Activated T-helper 9 cell treated with anti-CD3 and anti-CD28 coated beads, Interleukin-2, amount 50 U/mL, for 16 hours (primary cell): ENCODE measurements around the gene DGKB.

Experiments used
- DNase-seq: peaks from one replicate; pipeline ENCODE4 v3.0.0-alpha.2; 2020; ENCODE audit warnings: low read depth

The DGKB gene

DNA sequence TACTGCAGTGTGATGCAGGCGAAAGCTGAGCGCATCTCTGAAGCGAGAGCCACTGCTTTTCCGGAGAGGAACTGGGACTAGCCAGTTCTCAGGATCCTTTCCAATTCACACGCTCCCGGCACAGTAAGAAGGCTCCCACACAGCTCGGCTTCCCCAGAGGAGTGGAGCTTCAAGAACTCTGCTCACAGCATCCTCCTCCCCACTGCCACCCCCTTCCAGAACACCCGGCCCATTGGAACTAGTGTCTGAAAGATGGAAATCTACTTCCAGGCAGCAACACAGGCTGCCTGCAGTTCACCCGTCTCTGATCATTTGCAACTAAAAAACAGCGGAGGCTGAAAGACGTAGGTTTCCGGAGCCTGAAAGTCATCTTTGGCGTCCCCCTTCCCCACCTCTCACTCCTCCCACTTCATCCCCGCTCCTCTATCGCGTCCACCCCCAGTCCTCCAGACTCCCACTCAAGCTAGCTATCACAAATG, at the start of gene DGKB:
Gene DGKB (minus strand): TSS at position 163 of the 479 bp plus-strand sequence.
- no peak for DNase-seq

DNA sequence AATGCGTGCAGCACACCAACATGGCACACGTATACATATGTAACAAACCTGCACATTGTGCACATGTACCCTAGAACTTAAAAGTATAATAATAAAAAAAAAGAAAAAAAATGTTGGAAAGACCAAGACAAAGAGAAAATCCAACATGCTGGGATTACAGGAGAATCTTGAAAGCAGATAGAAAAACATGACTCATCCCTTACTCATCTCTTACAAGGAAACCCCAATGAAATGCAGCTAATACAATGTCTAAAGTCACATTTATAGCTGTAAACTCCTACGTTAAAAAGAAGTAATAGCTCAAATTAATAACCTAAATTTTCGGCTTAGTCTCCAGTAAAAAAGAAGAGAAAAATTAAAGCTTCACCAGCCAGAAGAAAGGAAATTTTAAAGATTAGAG, 47.5 kb upstream of the DGKB start:
- DNase-seq: no peak

DNA sequence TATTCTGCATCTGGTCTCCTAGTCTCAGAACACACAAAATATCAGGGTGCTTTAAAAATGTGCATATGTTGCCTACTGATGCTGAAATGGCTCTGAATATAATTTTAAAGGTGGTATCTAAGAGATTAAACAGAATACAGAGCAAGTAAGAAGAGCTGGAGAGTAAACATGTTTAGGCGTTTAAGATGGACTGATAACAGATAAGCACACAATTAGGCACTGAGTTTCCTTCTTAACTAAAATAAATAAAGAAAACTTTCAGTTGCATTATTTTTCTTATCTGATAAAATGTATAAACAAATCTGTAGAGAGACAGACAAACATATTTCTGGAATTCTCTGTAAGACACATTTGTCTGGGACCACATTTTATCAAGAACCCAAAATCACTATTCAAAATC, 35.6 kb upstream of the DGKB start:
- DNase-seq: no peak

DNA sequence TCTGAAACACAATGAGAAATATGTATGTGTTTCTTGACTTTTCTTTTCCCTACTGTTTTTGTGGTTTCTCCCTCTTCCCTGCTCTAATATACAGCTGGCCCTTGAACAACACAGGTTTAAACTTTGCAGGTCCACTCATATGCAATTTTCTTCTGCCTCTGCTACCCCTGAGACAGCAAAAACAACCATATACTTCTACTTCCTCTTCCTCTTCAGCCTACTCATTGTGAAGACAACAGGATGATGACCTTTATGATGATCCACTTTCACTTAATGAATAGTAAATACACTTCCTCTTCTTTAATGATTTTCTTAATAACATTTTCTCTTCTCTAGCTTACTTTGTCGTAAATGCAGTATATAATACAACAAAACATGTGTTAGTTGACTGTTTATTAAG, 35.0 kb upstream of the DGKB start:
- no peak for DNase-seq

DNA sequence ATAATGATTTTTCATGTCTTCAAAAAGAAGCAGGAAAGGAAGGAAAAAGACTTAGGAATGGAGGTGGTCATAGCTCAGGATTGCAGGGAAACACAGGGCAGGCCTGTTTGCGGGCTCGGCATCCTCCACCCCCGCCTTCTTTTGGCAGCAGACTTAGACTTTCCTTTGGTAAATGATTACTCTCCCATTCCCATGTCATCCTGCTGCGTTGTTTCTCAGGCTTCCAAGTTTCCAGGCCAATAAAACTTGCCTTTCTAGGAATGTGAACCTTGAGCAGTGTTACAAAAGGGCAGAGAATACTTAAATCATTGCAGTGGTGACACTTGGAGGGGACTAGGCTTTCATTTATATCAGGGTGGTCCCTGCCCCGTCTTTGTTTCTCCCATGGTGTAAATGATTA, 34.0 kb upstream of the DGKB start:
- DNase-seq: no peak

DNA sequence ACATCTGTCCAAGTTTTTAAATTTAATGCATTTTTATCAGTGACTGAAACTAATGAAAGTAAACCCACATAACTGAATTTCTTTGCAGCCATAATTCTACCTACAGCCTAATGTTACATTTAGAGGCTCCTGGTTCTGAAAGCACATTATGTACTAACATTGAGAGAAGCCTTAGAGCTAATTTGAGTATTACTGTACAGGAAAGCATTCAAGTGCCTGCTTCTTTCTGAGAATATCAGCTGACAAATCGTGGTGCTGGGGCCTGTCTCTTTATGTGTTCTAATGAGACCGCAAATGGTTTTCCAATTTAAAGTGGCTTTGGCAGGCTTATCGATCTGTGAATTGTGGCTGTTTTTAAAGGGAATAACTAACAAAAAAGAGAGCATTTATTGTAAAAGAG, 32.3 kb upstream of the DGKB start:
- DNase-seq: no peak

DNA sequence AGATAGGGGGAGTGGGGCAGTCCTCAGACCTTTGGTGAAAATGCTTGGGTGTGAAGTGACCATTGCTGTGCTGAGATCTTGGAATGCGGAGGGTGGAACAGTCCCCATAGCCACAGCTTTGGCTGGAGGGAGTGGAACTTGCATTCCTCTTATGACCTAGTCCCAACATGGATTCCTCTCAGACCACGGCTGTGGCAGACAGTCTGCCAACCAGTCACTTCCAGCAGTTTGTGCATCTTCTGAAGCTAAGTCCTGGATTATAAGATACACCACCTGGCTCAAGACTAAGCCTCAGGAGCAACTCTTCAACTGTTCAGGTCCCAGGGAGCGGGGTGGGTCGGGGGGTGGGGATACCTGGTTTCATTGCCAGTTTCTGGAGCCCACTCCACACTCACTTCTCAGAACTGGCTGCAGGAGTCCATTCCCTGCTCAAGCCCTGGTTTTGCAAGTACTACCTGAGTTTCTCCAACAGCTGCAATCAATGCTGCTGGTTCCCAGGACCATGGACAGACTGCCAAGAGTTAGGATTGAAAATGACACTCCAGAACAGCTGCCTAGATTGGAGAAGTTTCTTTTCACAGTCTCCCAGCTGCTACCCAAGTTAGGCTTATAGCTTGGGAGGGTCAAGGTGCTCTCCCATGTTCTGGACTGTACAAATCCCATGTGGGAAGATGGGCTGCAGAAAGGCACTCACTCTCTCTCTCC, 29.1 kb upstream of the DGKB start:
- DNase-seq: no peak

DNA sequence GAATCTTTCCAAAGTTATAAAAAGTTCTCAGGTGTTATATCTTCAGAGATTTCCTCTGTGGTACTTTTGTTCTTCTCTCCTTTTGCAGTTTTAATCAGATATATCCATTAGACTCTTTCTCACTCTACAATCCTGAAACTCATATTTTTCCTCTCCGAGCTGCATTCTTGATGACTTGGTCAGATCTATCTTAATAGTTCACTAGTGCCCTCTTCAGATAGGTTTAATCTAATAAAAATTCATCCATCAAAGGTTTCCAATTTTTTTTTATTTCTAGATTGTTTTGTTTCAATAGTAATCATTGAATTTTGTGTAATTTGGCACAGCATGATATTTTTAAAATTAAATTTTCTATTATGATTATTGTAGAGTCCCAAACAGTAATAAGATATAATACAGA, 21.8 kb upstream of the DGKB start:
- DNase-seq: no peak

DNA sequence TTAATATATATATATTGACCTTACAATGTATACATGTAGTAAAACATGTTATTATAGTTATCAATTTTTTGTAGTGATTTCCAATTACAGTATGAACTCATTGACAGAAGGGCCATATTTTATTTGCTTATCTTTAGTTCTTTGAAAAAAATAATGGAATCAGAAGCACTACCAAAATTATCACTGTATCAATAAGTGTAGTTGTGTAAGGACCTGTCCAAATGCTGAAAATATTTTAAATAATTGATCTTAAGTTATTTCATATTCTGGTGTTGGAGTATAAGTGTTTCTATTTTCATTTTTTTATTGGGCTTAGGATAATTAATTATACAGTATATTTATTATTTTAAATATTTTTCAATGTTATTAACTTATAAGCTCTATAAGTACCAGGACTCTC, 8.5 kb upstream of the DGKB start:
- DNase-seq: no peak

DNA sequence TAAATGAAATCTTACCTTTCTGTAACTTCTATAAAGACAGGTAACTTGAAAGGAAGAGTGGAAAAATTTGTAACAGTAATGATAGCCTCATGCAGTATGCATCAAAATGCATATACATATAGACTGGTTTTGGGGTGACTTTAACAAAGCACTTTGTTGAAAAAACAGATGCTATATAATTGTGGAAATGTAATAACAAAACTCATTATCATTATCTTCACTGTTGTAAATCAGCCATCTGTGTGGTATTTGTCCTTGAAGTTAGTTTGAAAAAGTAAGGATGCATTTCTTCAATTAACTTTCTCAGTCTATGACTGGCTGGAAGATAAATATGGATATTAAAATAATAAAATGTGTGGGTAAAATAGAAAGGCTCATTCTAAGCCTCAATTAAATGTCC, 6.1 kb upstream of the DGKB start:
- no peak for DNase-seq

DNA sequence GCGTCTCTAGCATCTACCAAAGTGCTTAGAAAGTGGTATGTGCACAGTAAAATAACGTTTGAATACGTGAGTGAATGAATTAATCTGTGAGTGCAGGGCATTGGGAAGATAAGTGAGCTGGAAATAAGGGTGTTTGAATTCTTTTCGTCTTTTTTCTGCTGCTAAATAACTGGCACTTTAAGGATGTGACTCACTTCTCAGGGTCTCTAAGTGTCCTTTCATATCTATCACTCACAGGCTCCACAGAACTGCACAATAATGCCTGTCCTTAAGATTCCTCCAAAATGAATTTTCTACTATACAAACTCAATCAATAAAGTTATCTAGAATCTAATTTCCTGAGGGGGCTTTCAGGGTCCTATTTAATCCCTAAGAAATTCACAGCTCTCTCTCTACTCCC, 3.2 kb upstream of the DGKB start:
- DNase-seq: no peak

DNA sequence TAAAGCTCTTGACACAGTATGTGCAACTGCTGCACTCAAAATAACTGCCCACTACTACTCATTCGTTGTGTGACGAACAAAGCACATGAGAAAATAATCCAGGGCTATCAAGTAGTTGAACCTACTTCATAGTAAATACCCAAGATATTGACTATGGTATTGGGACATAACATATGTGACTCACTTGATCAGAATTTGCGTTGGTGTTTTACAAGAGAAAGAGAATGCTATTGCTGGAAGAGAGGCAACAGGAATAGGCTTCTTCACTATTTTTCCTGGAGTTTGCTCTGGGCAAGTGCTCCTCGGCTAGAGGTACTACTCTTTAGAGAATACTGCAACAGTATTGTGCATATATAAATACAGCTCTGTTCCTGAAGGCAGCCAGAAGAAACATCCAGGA, 2.5 kb downstream of the DGKB start:
- no peak for DNase-seq

DNA sequence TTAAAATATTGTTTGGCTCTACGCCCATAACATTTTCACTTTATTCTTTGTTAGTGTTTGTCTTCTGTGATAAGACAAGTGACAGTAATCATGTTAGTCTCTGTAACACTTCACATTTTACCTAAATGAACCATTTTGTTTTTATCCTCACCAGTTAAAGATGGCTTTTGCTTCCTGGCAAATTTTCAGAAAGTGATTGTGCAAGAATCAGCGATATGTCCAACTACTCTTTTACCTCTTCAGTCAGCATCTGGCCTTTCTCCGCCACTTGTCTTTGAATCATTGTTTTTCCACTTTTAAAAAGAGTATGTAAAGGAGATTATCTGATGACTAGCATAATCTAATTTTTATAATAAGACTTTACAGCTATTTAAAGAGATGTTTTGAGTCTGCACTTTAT, 3.5 kb downstream of the DGKB start:
- DNase-seq: no peak

DNA sequence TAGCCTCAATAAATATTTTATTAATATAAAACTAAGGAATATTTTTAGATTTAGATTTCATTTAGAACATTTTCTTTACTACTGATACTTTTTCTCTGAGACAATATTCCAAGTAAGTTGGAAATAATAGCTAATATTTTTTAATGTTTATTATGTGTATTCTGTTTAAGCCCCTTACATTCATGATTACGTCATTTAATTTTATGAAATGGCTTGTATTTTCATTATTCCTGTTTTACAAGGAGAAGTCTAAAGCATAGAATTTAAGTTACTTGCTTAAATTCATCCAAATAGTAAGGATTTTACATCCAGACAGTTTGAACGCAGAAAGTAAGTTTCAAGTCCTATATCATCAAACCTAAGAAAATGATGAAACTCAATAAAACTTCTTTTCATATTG, 6.1 kb downstream of the DGKB start:
- DNase-seq: no peak

DNA sequence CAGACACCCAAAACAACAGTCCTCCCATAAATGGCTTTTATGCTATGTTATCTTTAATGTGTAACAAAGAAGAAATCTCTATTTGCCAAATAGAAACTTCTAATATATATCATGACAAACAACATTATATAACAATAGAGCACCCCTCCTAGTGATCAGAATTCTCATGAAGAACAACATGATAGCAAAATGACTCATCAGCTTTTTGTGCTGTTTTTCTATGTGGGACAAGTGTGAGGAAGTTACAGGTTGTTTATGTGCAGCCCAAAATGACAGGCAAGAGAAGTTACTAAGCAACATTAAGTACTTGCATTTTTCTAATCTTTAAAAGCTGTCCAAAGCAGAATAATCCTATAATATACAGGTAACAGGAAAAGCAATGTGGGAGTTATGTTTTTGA, 7.7 kb downstream of the DGKB start:
- no peak for DNase-seq

DNA sequence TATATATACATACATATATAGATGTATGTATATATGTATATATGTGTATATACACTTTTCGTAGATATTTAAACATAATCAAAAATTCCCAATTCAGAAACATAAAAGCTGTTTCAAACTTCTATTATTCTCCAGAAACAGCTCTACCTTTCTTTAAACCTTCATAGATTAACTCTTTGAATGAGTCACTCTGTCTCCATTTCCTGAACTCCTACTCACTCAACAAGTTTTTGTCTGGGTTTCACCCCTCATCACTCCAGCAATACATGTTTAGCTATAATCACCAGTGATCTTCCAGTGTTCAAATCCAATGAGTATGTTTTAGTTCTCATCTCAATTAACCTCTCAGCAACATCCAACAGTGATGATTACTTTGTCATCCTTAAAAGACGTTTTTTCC, 9.6 kb downstream of the DGKB start:
- no peak for DNase-seq

DNA sequence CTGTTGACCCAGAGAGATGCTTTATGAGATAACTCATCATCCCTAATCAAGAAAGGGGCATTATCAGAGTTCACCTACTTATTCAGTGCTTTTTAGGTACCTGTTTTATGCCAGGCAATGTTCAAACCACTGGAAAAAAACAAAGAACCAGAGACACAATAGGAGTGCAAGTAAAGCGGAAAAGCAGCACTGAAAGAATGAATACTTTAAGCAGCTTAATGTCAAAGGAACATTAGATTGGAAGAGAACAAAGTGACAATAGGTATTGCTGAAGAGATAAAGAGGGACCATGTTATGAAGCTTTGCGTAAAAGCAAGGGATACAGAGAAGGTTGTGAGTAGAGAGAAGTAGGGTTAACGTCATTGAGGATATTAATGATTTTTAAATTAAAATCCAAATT, 11.3 kb downstream of the DGKB start:
- no peak for DNase-seq

DNA sequence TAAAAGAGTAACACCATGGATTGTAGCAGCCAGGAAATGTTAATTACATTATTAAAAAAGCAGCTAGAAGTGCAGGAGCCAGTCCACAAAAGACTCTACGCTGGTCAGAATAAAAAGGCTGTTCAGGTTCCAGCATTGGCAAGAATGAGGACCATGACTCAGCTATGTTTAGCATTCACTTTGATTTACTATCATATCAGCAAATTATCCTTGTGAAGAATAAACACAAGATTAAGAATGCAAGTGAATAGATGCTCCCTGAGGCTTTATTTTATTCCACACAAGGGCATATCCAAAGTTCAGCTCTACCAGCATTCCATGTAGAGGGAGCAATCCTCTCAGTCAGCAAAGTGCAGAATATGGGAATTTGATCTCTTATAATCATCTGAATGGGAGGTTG, 13.6 kb downstream of the DGKB start:
- DNase-seq: no peak

DNA sequence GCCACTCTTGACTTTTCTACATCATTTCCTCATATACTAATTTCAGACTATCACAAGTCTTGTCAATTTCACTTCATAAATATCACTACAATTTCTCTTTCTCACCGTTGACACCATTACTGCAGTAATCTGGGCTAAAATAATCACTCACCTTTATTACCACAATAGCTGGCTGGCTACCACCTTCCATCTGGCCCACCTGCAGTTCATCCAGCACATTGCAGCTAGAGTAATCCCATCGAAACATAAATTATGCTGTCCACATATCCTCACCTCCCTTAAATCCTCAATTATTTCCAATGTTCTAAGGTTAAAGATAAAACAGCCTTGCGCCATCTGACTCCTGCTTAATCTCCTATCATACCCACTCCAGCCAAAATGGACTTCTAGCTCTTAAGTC, 16.0 kb downstream of the DGKB start:
- DNase-seq: no peak

DNA sequence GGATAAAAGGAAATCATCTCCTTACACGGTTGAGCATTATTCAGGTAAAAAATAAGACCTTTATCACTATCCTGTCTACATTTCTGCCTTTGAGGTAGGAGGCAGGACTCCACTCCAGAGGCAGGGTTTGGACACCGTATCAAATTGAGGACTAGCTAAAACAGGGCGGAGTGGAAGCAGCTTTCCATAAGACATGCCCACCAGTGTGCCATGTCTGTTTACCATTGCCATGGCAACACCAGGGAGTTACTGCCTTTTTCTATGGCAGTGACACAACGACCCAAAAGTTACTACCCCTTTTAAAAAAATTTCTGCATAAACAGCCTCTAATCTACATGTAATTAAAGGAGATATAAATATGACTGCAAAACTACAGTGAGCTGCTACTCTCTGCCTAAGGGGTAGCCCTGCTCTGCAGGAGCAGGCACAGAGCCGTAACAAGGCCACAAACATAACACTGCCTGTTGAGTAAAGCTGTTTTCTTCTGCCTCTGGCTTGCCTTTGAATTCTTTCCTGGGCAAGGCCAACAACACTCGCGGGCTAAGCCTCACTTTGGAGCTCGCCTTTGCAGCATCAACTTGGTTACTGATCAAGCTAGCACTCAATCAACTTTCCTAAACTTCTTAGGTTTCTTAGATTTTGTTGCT, 26.5 kb downstream of the DGKB start:
- no peak for DNase-seq

DNA sequence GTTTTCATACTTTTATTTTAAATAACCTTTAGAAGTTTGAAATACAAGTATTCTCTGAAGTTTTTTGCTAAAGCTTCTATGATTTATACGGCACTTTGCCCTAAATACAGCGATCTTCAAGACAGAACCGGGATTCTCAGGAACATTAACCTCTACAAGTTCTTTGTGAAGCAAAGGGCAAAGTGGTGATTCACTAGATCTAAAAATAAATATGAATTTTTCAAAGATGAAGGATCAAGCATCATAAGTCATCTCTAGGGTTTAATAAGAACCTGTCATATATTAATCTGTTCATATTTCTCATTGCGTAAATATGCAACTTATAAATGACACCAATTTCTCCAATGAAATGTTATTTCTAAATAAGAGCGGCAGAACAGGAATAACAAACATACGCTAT, 30.7 kb downstream of the DGKB start:
- no peak for DNase-seq

DNA sequence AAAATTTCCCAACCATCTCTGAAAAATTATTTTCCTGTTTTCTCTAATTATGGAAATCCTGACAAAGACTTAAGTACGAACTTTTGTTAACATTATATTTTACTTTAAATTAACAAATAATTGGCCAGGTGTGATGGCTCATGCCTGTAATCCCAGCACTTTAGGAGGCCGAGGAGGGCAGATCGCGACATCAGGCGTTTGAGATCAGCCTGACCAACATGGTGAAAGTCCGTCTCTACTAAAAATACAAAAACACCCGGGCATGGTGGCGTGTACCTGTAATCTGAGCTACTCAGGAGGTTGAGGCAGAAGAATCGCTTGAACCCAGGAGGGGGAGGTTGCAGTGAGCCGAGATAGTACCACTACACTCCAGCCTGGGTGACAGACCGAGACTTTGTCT, 32.2 kb downstream of the DGKB start:
- no peak for DNase-seq

DNA sequence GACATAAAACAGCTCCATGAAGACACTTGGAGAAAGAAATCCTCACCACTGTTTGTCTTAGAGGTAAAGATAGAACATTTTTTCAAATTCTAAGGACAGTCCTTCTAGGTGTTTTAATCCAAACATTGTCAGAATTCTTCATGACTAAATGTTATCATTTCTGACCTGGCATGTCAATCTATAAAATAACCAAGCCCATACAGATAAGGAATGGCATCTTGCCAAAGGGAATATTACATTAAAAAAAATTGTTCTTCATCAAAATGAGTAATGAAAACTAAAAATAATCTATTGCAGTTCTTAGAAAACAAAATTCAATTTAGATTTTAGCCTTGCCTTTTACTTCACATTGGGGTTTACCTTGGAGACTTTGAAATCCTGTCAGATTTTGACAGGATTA, 33.6 kb downstream of the DGKB start:
- no peak for DNase-seq

DNA sequence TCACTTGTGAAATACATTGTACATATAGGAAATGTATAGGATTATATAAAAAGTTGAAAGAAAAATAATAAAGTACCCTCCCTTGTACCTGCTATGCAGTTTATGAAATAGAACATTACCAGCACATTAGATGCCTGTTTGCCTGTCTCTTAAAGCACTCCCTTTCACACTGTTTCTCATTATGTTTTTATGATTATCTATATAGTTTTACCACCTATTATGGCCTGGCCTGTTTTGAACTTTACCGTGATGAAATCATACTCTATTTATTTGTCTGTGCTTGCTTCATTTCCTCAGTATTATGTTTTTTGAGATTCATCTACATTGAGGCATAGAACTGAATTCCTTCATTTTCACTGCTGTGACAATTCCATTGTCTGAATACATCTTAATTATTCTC, 41.1 kb downstream of the DGKB start:
- DNase-seq: no peak
